Osteocyte (in vitro differentiated cells): ENCODE measurements around the gene COLEC12. TPM values are rescaled to one million over a fixed set of nuclear protein-coding genes. Genes with fewer than 3 reads are reported as not detected.

Source experiments
- DNase-seq: peaks from one replicate; pipeline ENCODE4 v3.0.0; 2021; ENCODE audit warnings: mixed read lengths; ENCODE audit not compliant: unreplicated experiment; ENCODE audit errors: extremely low spot score
- H3K27ac Mint-ChIP-seq: one replicate; pipeline ENCODE4 v1.8.0; 2021; ENCODE audit warnings: mild to moderate bottlenecking, mixed read lengths; ENCODE audit not compliant: unreplicated experiment
- H3K27me3 Mint-ChIP-seq: one replicate; pipeline ENCODE4 v1.8.0; 2021; ENCODE audit warnings: mixed read lengths; ENCODE audit not compliant: unreplicated experiment
- H3K36me3 Mint-ChIP-seq: one replicate; pipeline ENCODE4 v1.8.0; 2021; ENCODE audit warnings: mixed read lengths; ENCODE audit not compliant: unreplicated experiment
- H3K4me1 Mint-ChIP-seq: one replicate; pipeline ENCODE4 v1.8.0; 2021; ENCODE audit warnings: mixed read lengths; ENCODE audit not compliant: unreplicated experiment
- H3K4me3 Mint-ChIP-seq: one replicate; pipeline ENCODE4 v1.8.0; 2021; ENCODE audit warnings: mild to moderate bottlenecking, moderate library complexity, mixed read lengths; ENCODE audit not compliant: unreplicated experiment
- H3K9me3 Mint-ChIP-seq: one replicate; pipeline ENCODE4 v1.8.0; 2021; ENCODE audit warnings: mixed read lengths; ENCODE audit not compliant: unreplicated experiment
- total RNA-seq: library from RNA; stranded (reverse); gene quantifications from 2 replicates; pipeline ENCODE4 v1.2.1, GENCODE V29; 2021
- TF ChIP-seq, protein P1 (sequence below): fragments of 200-600 bp; sonication (generic); IDR thresholded peaks from 2 replicates; pipeline ENCODE4 v1.5.0; 2021; ENCODE audit warnings: antibody characterized with exemption, mild to moderate bottlenecking, moderate library complexity

The COLEC12 gene
- total RNA-seq, 1 donor from 2014 or later: 113 TPM

DNA sequence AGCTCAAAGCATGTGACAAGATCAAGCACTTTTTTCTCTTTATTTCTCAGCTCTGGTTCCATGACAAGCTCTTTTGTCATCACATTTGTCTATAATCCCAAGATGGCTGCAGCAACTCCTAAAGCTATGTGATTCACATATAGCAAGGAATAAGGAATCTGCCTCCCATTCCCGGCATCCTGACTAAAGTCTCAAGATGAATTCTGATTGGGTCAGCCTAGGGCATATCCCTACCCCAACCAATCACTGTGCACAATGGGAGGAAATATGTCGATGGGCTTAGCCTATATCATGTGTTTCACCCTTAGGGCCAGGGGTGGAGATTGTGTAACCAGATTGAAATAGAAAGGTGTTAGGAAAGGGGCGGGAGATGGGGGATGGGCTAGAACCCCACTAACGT, 23.1 kb upstream of the COLEC12 start:
- Mint-ChIP-seq H3K4me3 (no peak overlapping the region), H3K36me3 (no peaks in the 10 kb centered on the region), H3K4me1 (peaks cover 40% of the 10 kb centered on the region), H3K9me3 (no peaks in the 10 kb centered on the region), H3K27me3 (no peaks in the 10 kb centered on the region), H3K27ac (no peak overlapping the region)
- DNase-seq: no peak
- TF ChIP-seq, protein P1, sequence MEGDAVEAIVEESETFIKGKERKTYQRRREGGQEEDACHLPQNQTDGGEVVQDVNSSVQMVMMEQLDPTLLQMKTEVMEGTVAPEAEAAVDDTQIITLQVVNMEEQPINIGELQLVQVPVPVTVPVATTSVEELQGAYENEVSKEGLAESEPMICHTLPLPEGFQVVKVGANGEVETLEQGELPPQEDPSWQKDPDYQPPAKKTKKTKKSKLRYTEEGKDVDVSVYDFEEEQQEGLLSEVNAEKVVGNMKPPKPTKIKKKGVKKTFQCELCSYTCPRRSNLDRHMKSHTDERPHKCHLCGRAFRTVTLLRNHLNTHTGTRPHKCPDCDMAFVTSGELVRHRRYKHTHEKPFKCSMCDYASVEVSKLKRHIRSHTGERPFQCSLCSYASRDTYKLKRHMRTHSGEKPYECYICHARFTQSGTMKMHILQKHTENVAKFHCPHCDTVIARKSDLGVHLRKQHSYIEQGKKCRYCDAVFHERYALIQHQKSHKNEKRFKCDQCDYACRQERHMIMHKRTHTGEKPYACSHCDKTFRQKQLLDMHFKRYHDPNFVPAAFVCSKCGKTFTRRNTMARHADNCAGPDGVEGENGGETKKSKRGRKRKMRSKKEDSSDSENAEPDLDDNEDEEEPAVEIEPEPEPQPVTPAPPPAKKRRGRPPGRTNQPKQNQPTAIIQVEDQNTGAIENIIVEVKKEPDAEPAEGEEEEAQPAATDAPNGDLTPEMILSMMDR: no peak

DNA sequence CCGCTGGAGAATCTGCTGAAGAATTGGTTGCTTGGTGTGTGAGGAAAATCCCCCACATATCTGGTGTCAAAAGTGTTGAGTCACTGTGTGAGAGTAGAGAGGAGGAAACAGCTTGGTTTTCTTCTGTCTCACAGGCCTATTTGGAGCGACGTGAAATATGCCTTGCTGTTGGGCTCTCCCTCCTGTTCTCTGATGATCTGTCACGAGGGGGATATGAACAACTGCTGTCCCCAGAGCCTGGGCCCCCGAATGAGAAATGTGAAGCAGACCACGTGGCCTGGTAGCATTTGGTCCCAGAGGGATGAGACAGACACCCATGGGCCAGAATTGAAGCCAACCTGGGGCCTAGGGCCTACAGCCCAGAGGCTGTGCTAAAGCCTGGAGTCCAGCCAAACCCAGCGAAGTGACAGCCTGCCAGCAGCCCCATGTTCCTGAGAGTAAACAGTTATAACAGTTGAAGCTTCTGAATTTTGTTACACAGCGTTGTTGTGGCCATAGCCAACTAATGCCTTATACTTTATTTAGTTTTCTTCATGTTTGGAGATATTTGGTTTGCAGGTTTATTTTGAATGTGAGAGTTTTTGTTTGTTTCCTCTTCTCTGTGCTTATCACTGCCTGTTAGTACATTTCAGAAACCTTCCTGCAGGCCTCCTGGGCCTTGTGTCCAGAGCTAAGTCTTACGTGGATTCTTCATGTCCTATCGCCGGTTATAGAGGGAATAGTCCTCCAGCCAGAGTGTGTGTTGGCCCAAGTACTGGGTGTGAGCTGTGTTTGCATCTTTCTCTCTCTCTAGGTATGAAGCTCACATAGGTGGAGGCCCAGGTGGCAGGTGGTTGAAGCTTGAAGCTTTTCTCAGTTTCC, 18.7 kb upstream of the COLEC12 start:
- H3K36me3 Mint-ChIP-seq: no peaks in the 10 kb centered on the region
- peak overlapping the region; percentile 65 for H3K27ac Mint-ChIP-seq
- DNase-seq: no peak
- peaks cover 13% of the 10 kb centered on the region for H3K4me1 Mint-ChIP-seq
- H3K9me3 Mint-ChIP-seq: no peaks in the 10 kb centered on the region
- no peak overlapping the region for H3K4me3 Mint-ChIP-seq
- TF ChIP-seq, protein P1: no peak
- no peaks in the 10 kb centered on the region for H3K27me3 Mint-ChIP-seq

DNA sequence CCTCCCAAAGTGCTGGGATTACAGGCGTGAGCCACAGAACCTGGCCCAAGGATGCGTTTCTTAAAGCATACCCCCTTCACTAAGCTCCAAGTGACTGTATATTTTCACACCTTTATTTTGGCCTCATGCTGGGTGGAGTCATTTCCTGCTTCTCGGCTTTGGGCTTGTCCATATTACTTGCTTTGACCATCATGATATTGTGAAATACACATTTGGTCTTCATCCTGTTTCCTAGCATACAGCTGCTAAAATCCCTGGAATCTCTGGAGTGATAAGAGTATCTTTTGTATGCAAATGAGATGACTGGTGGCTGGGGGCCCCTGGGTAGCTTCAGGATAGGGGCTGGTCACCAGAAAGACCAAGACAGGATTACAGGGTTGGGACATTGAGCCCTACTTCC, 17.6 kb upstream of the COLEC12 start:
- H3K4me1 Mint-ChIP-seq: peaks cover 10% of the 10 kb centered on the region
- no peak for DNase-seq
- no peaks in the 10 kb centered on the region for H3K9me3 Mint-ChIP-seq
- H3K36me3 Mint-ChIP-seq: no peaks in the 10 kb centered on the region
- H3K27ac Mint-ChIP-seq: no peak overlapping the region
- no peak overlapping the region for H3K4me3 Mint-ChIP-seq
- H3K27me3 Mint-ChIP-seq: no peaks in the 10 kb centered on the region
- TF ChIP-seq, protein P1: no peak

DNA sequence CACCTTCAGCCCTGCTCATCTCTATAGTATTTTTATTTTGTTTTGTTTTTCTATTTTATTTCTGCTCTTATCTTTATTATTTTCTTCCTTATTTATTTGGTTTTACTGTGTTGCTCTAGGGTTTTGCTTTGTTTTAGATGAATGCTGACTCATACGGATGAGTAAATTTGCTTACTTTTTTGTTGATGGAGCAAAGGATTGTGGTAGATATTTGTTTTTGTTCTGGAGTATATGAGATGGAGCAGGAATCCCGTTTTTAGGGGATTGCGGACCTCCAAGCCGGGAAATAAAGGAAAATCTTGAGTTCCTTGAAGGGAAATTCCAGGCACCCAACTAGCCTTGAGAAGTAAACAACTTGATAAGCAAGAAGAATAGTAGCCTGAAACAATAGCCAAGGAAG, 15.3 kb upstream of the COLEC12 start:
- Mint-ChIP-seq H3K27me3 (no peaks in the 10 kb centered on the region), H3K9me3 (no peaks in the 10 kb centered on the region), H3K4me3 (no peak overlapping the region), H3K27ac (no peak overlapping the region), H3K4me1 (peaks cover 10% of the 10 kb centered on the region), H3K36me3 (no peaks in the 10 kb centered on the region)
- TF ChIP-seq, protein P1: no peak
- DNase-seq: no peak

DNA sequence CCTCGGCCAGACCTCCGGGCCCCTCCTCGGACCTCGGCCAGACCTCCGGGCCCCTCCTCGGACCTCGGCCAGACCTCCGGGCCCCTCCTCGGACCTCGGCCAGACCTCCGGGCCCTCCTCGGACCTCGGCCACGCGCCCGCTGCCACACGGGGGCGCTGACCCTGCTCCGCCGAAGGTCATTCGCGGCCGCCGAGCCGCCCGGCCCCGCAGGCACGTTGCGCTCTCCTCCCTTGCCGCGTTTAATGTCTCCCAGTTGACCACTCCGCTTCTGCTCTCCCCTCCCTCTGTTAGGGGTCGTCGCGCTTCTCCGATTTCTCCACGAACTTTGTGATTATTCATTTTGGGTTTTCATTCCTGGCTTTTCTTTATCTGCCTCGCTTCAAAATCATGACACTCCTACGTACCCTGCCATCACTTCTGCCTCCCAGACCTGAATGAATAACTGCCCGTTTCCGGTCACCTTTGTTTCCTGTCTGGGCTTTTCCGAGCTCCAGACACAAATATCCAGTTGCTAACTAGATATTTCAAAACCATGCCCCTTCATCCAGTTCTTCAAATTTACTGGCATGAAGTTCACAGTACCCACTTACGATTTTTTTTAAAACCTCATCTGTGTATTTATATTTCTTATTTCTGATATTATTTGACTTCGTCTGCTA, 14.8 kb upstream of the COLEC12 start:
- H3K36me3 Mint-ChIP-seq: no peaks in the 10 kb centered on the region
- H3K27me3 Mint-ChIP-seq: no peaks in the 10 kb centered on the region
- DNase-seq: no peak
- H3K9me3 Mint-ChIP-seq: no peaks in the 10 kb centered on the region
- H3K4me1 Mint-ChIP-seq: peaks cover 10% of the 10 kb centered on the region
- H3K27ac Mint-ChIP-seq: no peak overlapping the region
- TF ChIP-seq, protein P1: no peak
- H3K4me3 Mint-ChIP-seq: no peak overlapping the region
